K562 (cell line): Measurements from ENCODE around the gene BMS1. TPM values are rescaled to one million over a fixed set of nuclear protein-coding genes. Genes with fewer than 3 reads are reported as not detected.

Experiments
- CREB3L1 ChIP-seq: fragments of 450-650 bp; IDR thresholded peaks from 2 replicates; pipeline ENCODE4 v1.6.1; 2014; ENCODE audit warnings: low read depth, mild to moderate bottlenecking, moderate library complexity, borderline replicate concordance
- HMGXB4 ChIP-seq: sonication (generic); formaldehyde crosslinking; IDR thresholded peaks from 2 replicates; pipeline ENCODE4 v1.8.1; 2023; ENCODE audit warnings: mild to moderate bottlenecking, missing genetic modification reagents
- KLF10 ChIP-seq: fragments of 250-450 bp; sonication (Bioruptor Pico); IDR thresholded peaks from 2 replicates; pipeline ENCODE4 v1.6.1; 2021; ENCODE audit warnings: matching md5 sums
- MAFK ChIP-seq: IDR thresholded peaks from 2 replicates; pipeline ENCODE4 v1.6.1; 2011; ENCODE audit warnings: low read length, improper control_type of control experiment
- MCM2 ChIP-seq: fragments of 450-650 bp; IDR thresholded peaks from 2 replicates; pipeline ENCODE4 v1.6.1; 2017; ENCODE audit warnings: low read depth, mild to moderate bottlenecking
- NBN ChIP-seq: fragments of 450-650 bp; IDR thresholded peaks from 2 replicates; pipeline ENCODE4 v1.6.1; 2016; ENCODE audit warnings: low read depth, mild to moderate bottlenecking
- NELFE ChIP-seq: IDR thresholded peaks from 2 replicates; pipeline ENCODE4 v1.6.1; 2011; ENCODE audit warnings: mild to moderate bottlenecking; ENCODE audit not compliant: insufficient read depth, insufficient read length
- NONO ChIP-seq, 2 experiments: fragments of 200-400 bp in 1 of 2; fragments of 450-650 bp in 1 of 2; formaldehyde crosslinking in 1 of 2; IDR thresholded peaks; 2 replicates each; pipeline ENCODE4 v1.6.1; 2017; ENCODE audit warnings: low read depth in 2 of 2, mild to moderate bottlenecking in 2 of 2, moderate library complexity in 2 of 2, low read length in 1 of 2
- OTX1 ChIP-seq: fragments of 450-650 bp; formaldehyde crosslinking; IDR thresholded peaks from 2 replicates; pipeline ENCODE4 v1.4.0; 2022; ENCODE audit warnings: mild to moderate bottlenecking
- SMARCA5 ChIP-seq: fragments of 450-650 bp; IDR thresholded peaks from 2 replicates; pipeline ENCODE4 v1.6.1; 2016
- SRSF1 ChIP-seq: fragments of 200-400 bp; formaldehyde crosslinking; IDR thresholded peaks from 2 replicates; pipeline ENCODE4 v1.6.1; 2017; ENCODE audit warnings: mild to moderate bottlenecking, low read depth, low read length, moderate library complexity
- THRAP3 ChIP-seq: fragments of 450-650 bp; IDR thresholded peaks from 2 replicates; pipeline ENCODE4 v1.6.1; 2016; ENCODE audit warnings: mild to moderate bottlenecking, inconsistent platforms, borderline replicate concordance
- ZFP1 ChIP-seq: fragments of 450-650 bp; formaldehyde crosslinking; IDR thresholded peaks from 2 replicates; pipeline ENCODE4 v1.4.0; 2020; ENCODE audit warnings: mild to moderate bottlenecking, mixed read lengths
- ZNF324 ChIP-seq: fragments of 250-450 bp; sonication (Bioruptor Pico); IDR thresholded peaks from 2 replicates; pipeline ENCODE4 v1.4.0; 2020; ENCODE audit warnings: mild to moderate bottlenecking
- ZNF644 ChIP-seq: fragments of 200-800 bp; sonication (Bioruptor generic); IDR thresholded peaks from 2 replicates; pipeline ENCODE4 v1.6.1; 2016; ENCODE audit warnings: low read depth, missing genetic modification characterization, missing compliant biosample characterization
- polyA plus RNA-seq, 8 experiments: library from polyadenylated mRNA; depleted of rRNA in 4 of 8; stranded (reverse) in 5 of 8; unstranded in 3 of 8; fragments of >200 nt; fragmentation: Nextera tagmentation in 2 of 8; fragmentation: Illumina TruSeq in 1 of 8; extraction: Ambion mirVana in 2 of 8; extraction: Trizol in 1 of 8; gene quantifications; 2 replicates each; pipeline versions ENCODE4 v1.2.1 to v1.2.3, GENCODE V29; 2011 to 2014; ENCODE audit warnings: inconsistent platforms in 1 of 8, missing spikeins in 1 of 8
- total RNA-seq, 7 experiments: library from RNA; depleted of rRNA in 6 of 7; stranded (reverse); fragments of >200 nt in 6 of 7; fragmentation: Illumina TruSeq in 2 of 7; extraction: Trizol in 2 of 7; gene quantifications; 2 replicates each; pipeline versions ENCODE4 v1.2.1 to v1.2.3, GENCODE V29; 2011 to 2021; ENCODE audit warnings: low replicate concordance in 1 of 7

Gene BMS1
- total and polyA plus RNA-seq, 9 of the 15 experiments (the other 6 are each of a cell fraction or from before 2014, with no cell fraction given) = 11.1 to 46.9 (median 32.7) TPM

GRCh38 chr10:42769173-42769572 is 13.4 kb upstream of the BMS1 start (continued):
- TF ChIP-seq NONO (IDR thresholded peaks at IDR 0.05; ENCODE audit: low read depth in 2 of 2, low read length in 1 of 2) (no peak), SMARCA5 (no peak), HMGXB4 (CRISPR knock-in tag) (no peak), NELFE (no peak), MCM2 (no peak), CREB3L1 (no peak), SRSF1 (no peak), THRAP3 (no peak), ZFP1 (CRISPR knock-in tag) (no peak), KLF10 (no peak), OTX1 (no peak), ZNF324 (CRISPR knock-in tag) (no peak), NBN (no peak), MAFK (no peak), ZNF644 (tag) (no peak)
